ENCODE measurements around the gene FJX1.
A peak's percentile ranks its signal among the peaks of the same experiment; 100 is the strongest.

The FJX1 gene

GRCh38 chr11:35608502-35608901 lies 9.8 kb upstream of the FJX1 start:
- no peak for DNase-seq

- no peak for DNase-seq
Measured at GRCh38 chr11:35609656-35610055, 8.6 kb upstream of the FJX1 start.

- DNase-seq, result no peak
Measured at GRCh38 chr11:35610631-35611030, 7.6 kb upstream of the FJX1 start.

- no peak for DNase-seq
Measured at GRCh38 chr11:35611741-35612140, 6.5 kb upstream of the FJX1 start.

- DNase-seq, result no peak
Measured at GRCh38 chr11:35614939-35615569, 3.2 kb upstream of the FJX1 start.

- peak; percentile 27 for DNase-seq
Measured at GRCh38 chr11:35615921-35616900, 2.0 kb upstream of the FJX1 start.

- no peak for DNase-seq
Measured at GRCh38 chr11:35617316-35617686, 959 bp upstream of the FJX1 start.

- DNase-seq, result no peak
Measured at GRCh38 chr11:35618497-35619115, 346 bp downstream of the FJX1 start.

- DNase-seq, result peak; percentile 20
Measured at GRCh38 chr11:35619116-35619854, 1.0 kb downstream of the FJX1 start.

- DNase-seq, result no peak
Measured at GRCh38 chr11:35619855-35620640, 1.8 kb downstream of the FJX1 start.

GRCh38 chr11:35620795-35621194 lies 2.5 kb downstream of the FJX1 start:
- DNase-seq, result no peak

- DNase-seq, result no peak
Measured at GRCh38 chr11:35621620-35622019, 3.4 kb downstream of the FJX1 start.

GRCh38 chr11:35622070-35622469 lies 3.8 kb downstream of the FJX1 start:
- no peak for DNase-seq

- no peak for DNase-seq
Measured at GRCh38 chr11:35623621-35624168, 5.4 kb downstream of the FJX1 start.

- DNase-seq, result no peak
Measured at GRCh38 chr11:35624316-35624715, 6.1 kb downstream of the FJX1 start.

- no peak for DNase-seq
Measured at GRCh38 chr11:35624781-35625180, 6.5 kb downstream of the FJX1 start.

GRCh38 chr11:35626501-35626900 lies 8.2 kb downstream of the FJX1 start:
- DNase-seq, result no peak

- no peak for DNase-seq
Measured at GRCh38 chr11:35629511-35629910, 11.3 kb downstream of the FJX1 start.

GRCh38 chr11:35629914-35630313 lies 11.7 kb downstream of the FJX1 start:
- DNase-seq, result no peak

GRCh38 chr11:35631891-35632290 lies 13.6 kb downstream of the FJX1 start:
- DNase-seq, result no peak

GRCh38 chr11:35632301-35632700 lies 14.0 kb downstream of the FJX1 start:
- DNase-seq, result no peak

GRCh38 chr11:35633827-35634423 lies 15.7 kb downstream of the FJX1 start:
- DNase-seq, result no peak

Data from stimulated activated CD4-positive, alpha-beta T cell treated with anti-CD3 and anti-CD28 coated beads, Interleukin-4, amount 100 ng/mL, for 24 hours (primary cell).